ENCODE measurements around the gene MMS22L. TPM values are rescaled to one million over a fixed set of nuclear protein-coding genes. Genes with fewer than 3 reads are reported as not detected.

MMS22L gene
- total RNA-seq, 1 donor from 2014 or later = 14.2 TPM

DNA sequence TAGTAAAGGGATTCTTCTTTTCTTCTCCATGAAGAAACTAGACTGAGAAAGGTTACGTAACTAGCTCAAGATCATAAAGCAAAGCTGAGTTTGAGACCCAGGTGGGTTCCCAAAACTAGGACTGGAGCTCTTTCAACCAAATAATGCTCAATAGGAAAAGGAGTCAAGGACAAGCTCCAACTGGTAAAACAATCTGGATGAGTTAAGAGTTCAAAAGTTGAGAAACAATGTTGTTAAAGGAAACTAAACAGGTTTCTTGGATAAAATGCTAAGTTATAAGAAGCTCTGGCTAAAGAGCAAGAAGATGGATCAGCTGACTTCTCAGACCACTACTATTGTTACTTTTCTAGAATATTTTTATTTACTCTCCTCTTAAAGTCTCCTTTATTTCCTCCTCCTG, 137.3 kb downstream of the MMS22L start:
- no peak for DNase-seq (ENCODE audit: low spot score)

DNA sequence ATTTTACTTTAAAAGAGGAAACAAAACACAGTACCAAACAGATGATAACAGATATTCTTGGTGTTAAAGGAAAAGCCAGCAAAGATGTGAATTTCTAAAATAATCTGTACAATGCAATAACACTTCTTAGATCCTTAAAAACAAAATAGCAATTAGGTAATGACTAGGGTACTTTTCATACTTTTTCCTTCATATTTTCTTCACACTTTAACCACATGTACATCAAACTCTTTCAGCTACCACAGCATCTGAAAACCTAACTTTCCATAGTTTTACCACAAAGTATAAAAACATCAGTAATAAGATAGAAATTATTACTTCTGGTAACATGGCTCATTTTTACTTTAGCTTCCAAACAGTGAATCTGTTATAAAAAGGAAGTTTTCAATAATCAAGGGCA, 141.3 kb downstream of the MMS22L start:
- no peak for DNase-seq (ENCODE audit: low spot score)

DNA sequence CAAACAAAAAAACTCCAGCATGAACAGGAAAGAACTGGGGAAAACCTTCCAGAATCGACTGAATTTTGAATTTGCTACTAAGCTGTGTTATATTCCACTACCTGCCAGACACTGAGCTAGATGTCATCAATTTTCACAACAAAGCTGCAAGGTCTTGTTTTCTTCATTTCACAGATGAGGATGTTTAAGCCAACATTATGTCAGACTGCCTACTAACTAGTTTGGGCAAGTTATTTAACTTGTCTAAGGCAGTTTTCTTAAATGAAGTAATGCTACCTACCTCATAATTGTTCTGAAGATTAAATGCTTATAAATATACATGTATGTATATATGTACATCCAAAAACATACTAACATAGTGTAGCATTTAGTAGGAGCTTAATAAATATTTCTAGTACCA, 144.4 kb downstream of the MMS22L start:
- DNase-seq (ENCODE audit: low spot score) = no peak

DNA sequence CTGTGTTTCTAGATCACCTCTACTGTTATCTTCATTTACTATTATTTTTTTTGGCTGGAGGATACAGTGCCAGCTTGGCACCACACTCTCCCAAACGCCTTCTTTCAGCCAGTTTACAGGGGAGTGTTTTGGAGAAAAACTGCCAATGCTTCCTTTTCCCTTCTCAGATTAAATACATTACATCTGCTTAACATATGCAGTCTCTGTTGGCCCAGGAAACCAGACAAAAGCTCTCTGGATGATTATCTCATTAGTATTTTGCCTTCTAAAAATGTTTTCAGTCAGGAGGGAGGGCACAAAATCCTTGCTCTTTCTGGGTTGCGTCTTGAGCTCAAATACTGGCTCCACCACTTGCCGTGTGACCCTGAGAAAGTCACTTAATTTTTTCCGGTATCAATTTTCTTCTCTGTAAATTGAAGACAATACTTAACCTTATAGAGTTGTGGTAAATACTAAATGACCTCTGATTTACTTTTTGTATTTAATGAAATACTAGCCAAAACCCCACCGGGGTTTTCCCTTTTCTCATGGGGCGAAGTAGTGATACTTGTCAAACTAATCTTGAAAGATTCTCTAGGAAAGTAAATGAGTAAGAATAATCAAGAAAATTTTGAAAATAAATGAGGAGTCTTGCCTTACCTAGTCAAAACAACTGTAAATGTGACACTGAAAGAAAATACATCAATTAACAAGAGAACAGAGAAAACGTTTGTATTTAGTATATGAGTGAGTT, 146.2 kb downstream of the MMS22L start:
- DNase-seq (ENCODE audit: low spot score) = no peak

DNA sequence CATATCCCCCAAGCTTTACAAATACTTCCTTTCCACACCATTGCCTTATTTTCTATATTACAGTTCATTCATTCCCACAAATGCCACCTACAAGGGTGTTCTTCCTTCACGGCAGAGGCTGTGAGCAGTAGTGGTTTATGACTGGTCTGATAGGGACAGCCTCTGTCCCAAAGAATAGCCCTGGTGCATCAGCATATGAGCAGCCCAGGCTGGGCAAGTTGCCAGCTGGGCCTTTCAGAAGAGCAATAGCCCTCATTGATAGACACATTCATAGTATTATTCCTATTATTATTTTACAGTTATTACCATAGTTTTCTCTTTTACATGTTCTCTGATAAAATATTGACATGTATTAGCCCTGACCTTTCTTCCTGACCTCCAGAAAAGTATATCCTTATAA, 149.9 kb downstream of the MMS22L start:
- DNase-seq (ENCODE audit: low spot score) = no peak

- DNase-seq (ENCODE audit: low spot score) = no peak
Measured at GRCh38 chr6:97129106-97129505, 153.9 kb downstream of the MMS22L start.

DNA sequence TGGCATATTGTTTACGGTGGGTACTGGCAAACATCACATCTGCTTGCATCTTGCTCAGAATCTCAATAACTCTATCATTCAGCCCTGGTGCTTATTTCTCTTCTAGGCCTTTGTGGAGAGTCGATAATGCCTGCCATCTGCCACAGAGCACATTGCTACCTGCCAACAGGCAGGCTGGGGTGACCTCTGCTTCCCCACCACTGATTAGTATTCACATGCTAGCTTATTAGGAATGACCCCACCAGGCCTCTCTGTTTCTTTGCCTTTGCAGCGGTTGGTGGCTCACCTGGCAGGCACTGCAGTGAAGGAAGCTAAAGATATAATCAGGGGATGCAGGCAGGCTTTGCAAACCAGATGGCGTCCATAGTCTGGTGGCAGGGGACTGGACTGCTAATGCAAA, 154.5 kb downstream of the MMS22L start:
- no peak for DNase-seq (ENCODE audit: low spot score)

- no peak for DNase-seq (ENCODE audit: low spot score)
Measured at GRCh38 chr6:97123652-97124051, 159.4 kb downstream of the MMS22L start.

DNA sequence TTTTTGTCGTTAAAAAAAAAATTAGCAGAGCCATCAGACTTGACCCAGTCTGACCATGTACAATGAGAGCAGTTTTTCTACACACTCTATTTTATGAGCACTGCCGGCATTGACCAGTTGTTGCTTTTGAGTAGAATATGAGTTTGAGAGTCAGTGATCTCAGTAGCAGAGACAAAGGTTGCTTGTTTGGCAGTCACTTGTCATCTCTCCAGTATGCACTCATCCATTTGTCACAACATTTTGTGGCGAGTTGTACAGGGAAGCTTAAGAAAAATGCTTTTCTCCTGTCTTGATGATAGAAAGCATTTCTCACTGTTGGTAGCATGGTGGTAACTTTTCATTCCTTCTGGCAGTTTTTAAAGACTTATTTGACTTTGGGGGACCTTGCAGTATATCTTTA, 159.9 kb downstream of the MMS22L start:
- DNase-seq (ENCODE audit: low spot score) = no peak

DNA sequence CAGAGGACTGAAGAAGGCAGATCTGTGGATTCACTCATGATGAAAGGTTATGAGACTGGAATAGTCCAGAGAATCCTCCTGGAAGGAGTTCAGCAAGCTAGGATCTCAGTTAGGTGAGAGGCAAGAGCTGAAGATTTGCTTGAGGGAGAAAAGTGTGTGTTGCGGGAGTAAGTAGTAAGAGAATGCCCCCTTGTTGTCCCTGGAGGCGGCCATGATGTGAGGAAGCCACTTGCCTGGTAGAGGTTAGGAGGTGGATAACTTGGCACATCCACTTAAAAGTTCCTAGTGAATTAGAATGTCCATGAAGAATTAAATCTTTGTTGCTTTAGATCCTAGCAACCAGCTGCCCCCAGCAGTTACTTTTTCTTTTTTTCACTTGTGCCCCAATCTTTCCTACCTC, 162.5 kb downstream of the MMS22L start:
- no peak for DNase-seq (ENCODE audit: low spot score)

GRCh38 chr6:97114645-97115044, 168.4 kb downstream of the MMS22L start:
- no peak for DNase-seq (ENCODE audit: low spot score)

DNA sequence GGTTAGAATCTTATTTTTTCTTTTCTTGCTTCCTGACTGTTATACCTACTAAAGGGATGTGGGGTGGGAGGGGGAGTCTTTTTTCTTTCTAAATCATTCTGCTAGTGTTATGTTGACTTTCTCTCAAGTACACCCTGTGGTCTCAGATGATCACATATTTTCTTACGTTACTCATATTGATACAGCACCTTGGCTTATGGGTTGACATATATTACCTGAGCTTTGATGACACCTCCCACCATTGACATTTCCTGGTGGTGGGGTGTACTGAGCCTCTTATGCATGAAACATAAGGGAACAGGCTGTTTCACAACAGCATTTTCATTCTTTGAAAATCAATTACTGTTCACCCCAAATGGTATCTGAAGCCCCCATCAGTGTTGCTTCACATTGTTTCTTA, 169.8 kb downstream of the MMS22L start:
- no peak for DNase-seq (ENCODE audit: low spot score)

DNA sequence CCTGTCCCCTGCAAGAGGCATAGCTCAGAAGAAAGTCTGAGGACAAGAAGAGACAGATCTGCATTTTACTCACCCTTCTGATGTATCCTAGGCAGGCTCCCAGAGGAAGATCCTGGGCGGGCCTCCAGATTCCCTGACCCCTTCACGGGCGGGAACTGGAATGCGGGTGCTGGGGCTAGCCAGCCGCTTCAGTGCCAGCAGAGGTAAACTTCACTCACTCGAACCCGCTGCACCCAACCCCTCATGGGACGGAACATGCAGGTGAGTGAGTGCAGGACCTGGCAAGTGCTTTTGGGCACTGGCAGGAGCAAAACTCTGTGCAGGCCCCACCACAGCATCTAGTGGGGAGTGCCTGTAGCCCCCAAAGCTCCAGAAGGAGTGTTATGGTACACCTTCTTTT, 171.8 kb downstream of the MMS22L start:
- no peak for DNase-seq (ENCODE audit: low spot score)

DNA sequence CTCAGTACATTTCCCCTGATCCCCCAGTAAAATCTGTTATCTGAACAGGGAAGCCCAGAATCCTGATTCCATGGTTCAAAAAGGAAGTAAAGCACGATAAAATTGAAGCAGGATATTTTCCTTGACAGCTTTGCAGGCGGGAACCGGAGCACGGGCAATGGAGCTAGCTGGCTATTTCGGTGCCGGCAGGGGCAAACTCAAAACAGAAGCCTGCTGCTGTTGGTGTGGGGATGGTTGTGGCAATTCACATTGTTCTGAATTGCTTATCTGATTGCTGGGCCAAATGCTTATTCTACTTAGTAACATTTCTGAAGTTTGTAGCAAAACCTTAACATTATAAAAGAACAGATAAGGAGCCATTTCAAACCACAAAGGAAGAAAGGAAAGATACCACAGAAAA, 172.4 kb downstream of the MMS22L start:
- no peak for DNase-seq (ENCODE audit: low spot score)

DNA sequence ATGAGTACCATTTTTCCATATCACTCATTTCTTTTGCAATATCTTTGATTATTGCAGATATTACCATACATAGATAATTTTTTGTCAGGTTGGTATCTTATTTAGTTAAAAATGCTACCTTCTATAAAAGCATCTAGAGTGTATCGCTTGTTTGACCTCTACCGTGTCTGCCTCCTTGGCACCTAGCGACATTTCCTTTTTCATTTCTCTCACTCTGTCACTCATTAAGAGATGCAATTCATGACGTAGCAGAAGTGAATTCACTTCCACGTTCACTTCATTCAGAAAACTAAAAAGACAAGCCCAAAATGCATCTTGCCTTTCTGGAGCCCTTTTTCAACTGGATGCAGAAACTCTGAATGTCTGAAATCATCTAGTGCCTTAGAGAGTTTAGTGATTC, 172.9 kb downstream of the MMS22L start:
- no peak for DNase-seq (ENCODE audit: low spot score)

- DNase-seq (ENCODE audit: low spot score) = no peak
Measured at GRCh38 chr6:97109444-97109843, 173.6 kb downstream of the MMS22L start.

GRCh38 chr6:97102145-97102790, 180.7 kb downstream of the MMS22L start:
- DNase-seq (ENCODE audit: low spot score) = no peak

DNA sequence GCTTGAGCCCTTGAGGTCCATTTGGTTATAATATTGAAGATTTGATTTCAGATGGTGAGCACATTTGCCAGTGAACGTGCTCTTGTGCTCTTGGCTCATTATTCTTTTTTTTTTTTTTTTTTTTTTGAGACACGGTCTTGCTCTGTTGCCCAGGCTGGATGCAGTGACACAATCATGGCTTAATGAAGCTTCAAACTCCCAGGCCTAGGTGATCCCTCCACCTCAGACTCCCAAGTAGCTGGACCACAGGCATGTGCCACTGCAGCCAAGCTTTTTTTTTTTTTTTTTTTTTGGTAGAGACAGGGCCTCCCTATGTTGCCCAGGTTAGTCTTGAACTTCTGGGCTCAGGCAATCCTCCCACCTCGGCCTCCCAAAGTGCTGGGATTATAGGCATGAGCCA, 182.3 kb downstream of the MMS22L start:
- DNase-seq (ENCODE audit: low spot score) = no peak

GRCh38 chr6:97097068-97098047, 185.7 kb downstream of the MMS22L start:
- no peak for DNase-seq (ENCODE audit: low spot score)

- DNase-seq (ENCODE audit: low spot score) = no peak
Measured at GRCh38 chr6:97095311-97095850, 187.6 kb downstream of the MMS22L start.

GRCh38 chr6:97094376-97094775, 188.6 kb downstream of the MMS22L start:
- DNase-seq (ENCODE audit: low spot score) = no peak

- DNase-seq (ENCODE audit: low spot score) = no peak
Measured at GRCh38 chr6:97092673-97093305, 190.2 kb downstream of the MMS22L start.
